CD8-positive, alpha-beta memory T cell (primary cell): ENCODE measurements around the gene ZCCHC4. TPM values are rescaled to one million over a fixed set of nuclear protein-coding genes. Genes with fewer than 3 reads are reported as not detected.
A peak's percentile ranks its signal among the peaks of the same experiment; 100 is the strongest.

ENCODE experiments used
- CTCF ChIA-PET: fragments of 350-600 bp; sonication (Branson Sonifier 250); formaldehyde crosslinking; loops from one replicate; lab custom pipeline; 2021; ENCODE audit warnings: antibody characterized with exemption; lab: Charles Lee
- POLR2A ChIA-PET: fragments of 350-600 bp; sonication (Branson Sonifier 250); formaldehyde crosslinking; loops from one replicate; lab custom pipeline; 2021; ENCODE audit warnings: antibody characterized with exemption; lab: Charles Lee
- DNase-seq, 5 donors: peaks; one replicate each; pipeline versions ENCODE4 v3.0.0 to v3.0.0-alpha.2; 2020 to 2022; ENCODE audit warnings: mixed read lengths in 1 of 5
- H3K27ac ChIP-seq: one replicate; pipeline ENCODE4 v1.7.0; 2013; ENCODE audit warnings: low read depth, mild to moderate bottlenecking, low read length, moderate library complexity
- H3K27me3 ChIP-seq: 2 replicates; pipeline ENCODE4 v1.7.0; 2013; ENCODE audit warnings: low read length, mild to moderate bottlenecking; ENCODE audit not compliant: insufficient read depth, poor library complexity, severe bottlenecking
- H3K36me3 ChIP-seq: 2 replicates; pipeline ENCODE4 v1.7.0; 2013; ENCODE audit warnings: mild to moderate bottlenecking, low read length, moderate library complexity; ENCODE audit not compliant: insufficient read depth
- H3K4me1 ChIP-seq: 2 replicates; pipeline ENCODE4 v1.7.0; 2013; ENCODE audit warnings: mild to moderate bottlenecking, low read length, moderate library complexity; ENCODE audit not compliant: insufficient read depth
- H3K4me3 ChIP-seq: 2 replicates; pipeline ENCODE4 v1.7.0; 2013; ENCODE audit warnings: mild to moderate bottlenecking, low read length
- H3K9me3 ChIP-seq: 2 replicates; pipeline ENCODE4 v1.7.0; 2013; ENCODE audit warnings: mild to moderate bottlenecking, low read length
- H3K27ac Mint-ChIP-seq, 8 donors: one replicate each; pipeline ENCODE4 v1.8.0; 2020 to 2021; ENCODE audit warnings: mixed read lengths in 8 of 8, mild to moderate bottlenecking in 6 of 8, inconsistent platforms in 3 of 8, moderate library complexity in 3 of 8
- H3K27me3 Mint-ChIP-seq, 2 donors: one replicate each; pipeline ENCODE4 v1.8.0; 2020 to 2021; ENCODE audit warnings: mixed read lengths in 2 of 2, mild to moderate bottlenecking in 1 of 2, moderate library complexity in 1 of 2
- H3K36me3 Mint-ChIP-seq, 3 donors: one replicate each; pipeline ENCODE4 v1.8.0; 2020 to 2021; ENCODE audit warnings: mixed read lengths in 3 of 3, inconsistent platforms in 1 of 3, mild to moderate bottlenecking in 1 of 3
- H3K4me1 Mint-ChIP-seq, 3 donors: one replicate each; pipeline ENCODE4 v1.8.0; 2020 to 2021; ENCODE audit warnings: mixed read lengths in 3 of 3, inconsistent platforms in 1 of 3, mild to moderate bottlenecking in 1 of 3
- H3K4me3 Mint-ChIP-seq, 7 donors: one replicate each; pipeline ENCODE4 v1.8.0; 2020 to 2021; ENCODE audit warnings: mixed read lengths in 7 of 7, mild to moderate bottlenecking in 6 of 7, moderate library complexity in 4 of 7, inconsistent platforms in 2 of 7
- H3K9me3 Mint-ChIP-seq, 5 donors: one replicate each; pipeline ENCODE4 v1.8.0; 2020 to 2022; ENCODE audit warnings: mixed read lengths in 5 of 5, mild to moderate bottlenecking in 3 of 5, moderate library complexity in 2 of 5, inconsistent platforms in 1 of 5
- polyA plus RNA-seq: library from polyadenylated mRNA; unstranded; fragments of 300-500 nt; fragmentation: Illumina TruSeq; gene quantifications from one replicate; pipeline ENCODE4 v1.2.3, GENCODE V29; 2021
- total RNA-seq, 2 experiments: library from RNA; stranded (reverse); gene quantifications; one replicate each; pipeline ENCODE4 v1.2.3, GENCODE V29; 2021

The ZCCHC4 gene
- total and polyA plus RNA-seq, 3 experiments from 2014 or later, result 11.6 to 15.0 (median 14.1) TPM

DNA sequence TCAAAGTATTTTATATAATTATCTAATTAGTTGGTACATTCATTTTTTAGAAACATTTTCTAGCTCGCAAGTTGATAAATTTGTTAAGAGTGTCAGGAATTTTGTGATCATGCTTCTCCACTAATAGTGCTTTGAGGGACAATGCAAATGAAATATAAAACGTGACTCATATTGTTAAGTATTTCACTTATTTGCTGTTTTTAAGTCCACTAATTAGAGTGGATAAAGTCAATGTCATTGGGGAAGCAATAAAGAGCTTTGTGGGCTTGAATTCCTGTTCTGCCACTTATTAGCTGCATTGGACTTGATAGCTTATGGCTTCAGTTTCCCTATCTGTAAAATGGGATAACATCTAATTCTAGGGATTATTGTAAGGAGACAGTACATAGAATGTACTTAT is 38.0 kb downstream of the ZCCHC4 start:
- CTCF ChIA-PET, result interaction anchor here (1.9 kb wide), 1 partner anchor 38 kb away, joined by 5 read pairs; the partner anchor contains the start of gene ZCCHC4
- H3K27me3 ChIP-seq, result no peaks in the 10 kb centered on the region
- Mint-ChIP-seq H3K27me3 (no peaks in the 10 kb centered on the region), H3K27ac (no peak overlapping the region), H3K36me3 (peaks cover 4 to 40% (median 11%) of the 10 kb centered on the region in 3 donors), H3K4me3 (no peak overlapping the region), H3K4me1 (no peaks in the 10 kb centered on the region), H3K9me3 (no peaks in the 10 kb centered on the region)
- no peak for DNase-seq
- no peak overlapping the region for H3K4me3 ChIP-seq
- POLR2A ChIA-PET, result no interaction called here
- H3K27ac ChIP-seq, result no peak overlapping the region
- no peaks in the 10 kb centered on the region for H3K9me3 ChIP-seq
- H3K36me3 ChIP-seq, result no peaks in the 10 kb centered on the region
- H3K4me1 ChIP-seq, result no peaks in the 10 kb centered on the region

DNA sequence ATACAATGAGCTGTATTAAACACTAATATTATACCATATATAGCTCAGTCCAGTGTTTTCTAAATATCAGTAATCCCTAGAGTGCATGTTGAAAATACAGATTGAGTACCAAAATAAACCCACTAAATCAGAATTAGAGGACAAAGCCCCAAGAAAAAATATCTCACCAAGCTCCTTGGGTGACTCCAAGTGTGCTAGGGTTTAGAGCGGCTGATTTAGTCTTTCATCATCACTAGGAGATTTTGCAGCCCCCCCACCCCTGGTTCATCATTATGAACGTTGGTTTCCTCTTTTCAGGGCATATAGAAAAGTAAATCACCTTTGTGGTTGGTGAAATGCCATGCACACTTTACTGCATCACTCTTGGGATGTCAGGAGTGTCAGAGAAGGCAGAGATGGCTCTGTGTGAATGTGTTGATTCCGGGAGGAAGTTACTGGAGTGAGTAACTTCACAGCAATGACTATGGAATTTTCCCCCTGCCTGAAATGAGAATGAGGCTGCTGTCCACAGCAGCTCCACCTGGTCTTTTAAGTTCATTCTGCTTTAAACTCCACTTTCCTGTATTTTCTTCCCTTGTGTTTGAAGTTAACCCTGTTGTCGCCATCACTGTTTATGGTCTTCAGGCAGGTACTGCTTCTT is 39.3 kb downstream of the ZCCHC4 start:
- H3K9me3 Mint-ChIP-seq, result no peaks in the 10 kb centered on the region
- no peaks in the 10 kb centered on the region for H3K27me3 ChIP-seq
- POLR2A ChIA-PET, result no interaction called here
- no peaks in the 10 kb centered on the region for H3K4me1 Mint-ChIP-seq
- H3K27ac Mint-ChIP-seq, result no peak overlapping the region
- no peaks in the 10 kb centered on the region for H3K4me1 ChIP-seq
- H3K27ac ChIP-seq, result no peak overlapping the region
- no peaks in the 10 kb centered on the region for H3K9me3 ChIP-seq
- H3K36me3 ChIP-seq, result no peaks in the 10 kb centered on the region
- CTCF ChIA-PET, result interaction anchor here (1.9 kb wide), 1 partner anchor 40 kb away, joined by 5 read pairs; the partner anchor contains the start of gene ZCCHC4
- H3K27me3 Mint-ChIP-seq, result no peaks in the 10 kb centered on the region
- peaks cover 4 to 35% (median 8%) of the 10 kb centered on the region in 3 donors for H3K36me3 Mint-ChIP-seq
- no peak overlapping the region for H3K4me3 Mint-ChIP-seq
- no peak overlapping the region for H3K4me3 ChIP-seq
- no peak for DNase-seq

DNA sequence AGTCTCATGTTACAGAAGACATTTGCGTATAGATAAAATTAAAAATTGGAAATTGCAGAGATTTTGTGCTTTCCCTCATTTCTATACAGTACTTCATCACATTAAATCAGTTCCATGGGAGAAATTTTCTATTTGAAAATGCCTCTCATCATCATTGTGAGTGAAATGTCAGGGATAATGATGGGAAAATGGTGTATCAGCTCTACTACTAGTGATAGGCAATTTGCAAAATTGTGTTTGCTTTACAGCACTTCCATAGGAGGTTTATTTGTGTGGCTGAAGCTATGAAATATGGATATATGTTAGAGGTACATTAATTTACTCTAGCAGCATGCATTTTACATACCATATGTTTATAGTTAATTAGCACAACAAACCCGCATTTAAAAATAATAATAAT is 43.5 kb downstream of the ZCCHC4 start:
- DNase-seq, result no peak
- peaks cover 4 to 27% (median 10%) of the 10 kb centered on the region in 3 donors for H3K36me3 Mint-ChIP-seq
- H3K27ac Mint-ChIP-seq, result no peak overlapping the region
- H3K4me1 ChIP-seq, result no peaks in the 10 kb centered on the region
- no peak overlapping the region for H3K4me3 ChIP-seq
- ChIA-PET POLR2A (no interaction called here), CTCF (interaction anchor here (1.0 kb wide), 1 partner anchor 44 kb away, joined by 3 read pairs; no protein-coding TSS in a partner anchor)
- no peaks in the 10 kb centered on the region for H3K36me3 ChIP-seq
- H3K27me3 ChIP-seq, result no peaks in the 10 kb centered on the region
- H3K4me3 Mint-ChIP-seq, result no peak overlapping the region
- H3K27me3 Mint-ChIP-seq, result no peaks in the 10 kb centered on the region
- H3K4me1 Mint-ChIP-seq, result no peaks in the 10 kb centered on the region
- no peaks in the 10 kb centered on the region for H3K9me3 Mint-ChIP-seq
- no peak overlapping the region for H3K27ac ChIP-seq
- no peaks in the 10 kb centered on the region for H3K9me3 ChIP-seq

DNA sequence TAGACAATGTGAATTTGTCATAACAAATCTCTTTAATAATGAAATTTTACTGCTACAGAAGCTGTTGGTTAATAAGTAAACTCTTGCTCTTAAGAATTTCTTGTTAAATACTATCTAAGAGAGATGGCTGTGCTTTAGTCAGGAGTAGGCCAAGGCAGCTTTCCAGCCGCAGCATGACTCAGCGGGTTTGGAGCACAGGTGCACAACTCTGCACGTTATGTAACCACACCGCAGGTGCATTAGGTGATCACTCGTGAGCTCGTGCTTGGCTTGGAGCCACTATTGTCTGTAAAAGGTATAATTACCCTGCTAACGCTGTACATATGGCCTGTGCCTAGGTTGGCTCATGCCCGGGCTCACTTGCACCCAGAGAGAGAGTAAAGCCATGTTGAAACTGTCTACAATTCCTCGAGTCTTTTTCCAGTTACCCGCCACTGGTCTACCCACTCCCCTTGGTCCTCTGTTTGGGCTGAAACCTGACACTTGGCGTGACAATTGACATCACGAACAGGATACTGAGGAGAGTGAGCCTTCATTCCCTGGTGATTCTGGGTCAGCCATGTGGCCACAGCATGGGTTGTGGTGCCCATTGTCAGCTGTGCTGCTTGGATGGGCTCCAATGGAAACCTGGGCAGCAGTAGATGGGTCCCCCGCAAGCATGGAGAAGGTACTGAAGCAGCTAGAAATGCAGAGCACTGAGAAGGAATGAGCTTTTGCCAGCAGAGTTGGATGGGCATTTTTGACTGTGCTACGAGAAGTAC is 46.1 kb downstream of the ZCCHC4 start:
- H3K4me3 ChIP-seq, result no peak overlapping the region
- peaks cover 0 to 25% (median 9%) of the 10 kb centered on the region in 3 donors for H3K36me3 Mint-ChIP-seq
- no peaks in the 10 kb centered on the region for H3K9me3 ChIP-seq
- no peaks in the 10 kb centered on the region for H3K4me1 ChIP-seq
- ChIA-PET CTCF (interaction anchor here (1.0 to 1.8 kb wide), 3 partner anchors 9 to 46 kb away, joined by 3 to 5 read pairs (median 3); partner anchors contain the start of gene ZCCHC4), POLR2A (no interaction called here)
- H3K27me3 Mint-ChIP-seq, result no peaks in the 10 kb centered on the region
- no peak overlapping the region for H3K27ac ChIP-seq
- no peak for DNase-seq
- H3K27me3 ChIP-seq, result no peaks in the 10 kb centered on the region
- no peaks in the 10 kb centered on the region for H3K4me1 Mint-ChIP-seq
- no peaks in the 10 kb centered on the region for H3K36me3 ChIP-seq
- no peak overlapping the region for H3K4me3 Mint-ChIP-seq
- H3K9me3 Mint-ChIP-seq, result no peaks in the 10 kb centered on the region
- H3K27ac Mint-ChIP-seq, result peak overlapping the region in 1 of 8 donors; percentile 7

DNA sequence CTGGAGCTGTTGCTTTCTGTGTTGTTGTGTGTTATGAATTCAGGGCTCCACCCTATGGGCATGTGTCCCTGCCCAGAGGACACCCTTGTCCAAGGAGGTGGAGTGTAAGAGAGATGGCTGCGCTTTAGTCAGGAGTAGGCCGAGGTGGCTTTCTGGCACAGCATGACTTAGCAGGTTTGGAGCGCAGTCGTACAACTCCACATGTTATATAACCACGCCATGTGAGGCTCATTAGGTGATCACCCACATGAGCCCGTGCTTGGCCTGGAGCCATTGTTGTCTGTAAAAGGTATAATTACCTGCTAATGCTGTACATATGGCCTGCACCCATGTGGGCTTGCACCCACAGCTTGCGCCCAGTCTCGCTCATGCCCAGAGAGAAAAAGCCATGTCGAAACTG is 48.7 kb downstream of the ZCCHC4 start:
- POLR2A ChIA-PET, result no interaction called here
- Mint-ChIP-seq H3K9me3 (no peaks in the 10 kb centered on the region), H3K27me3 (no peaks in the 10 kb centered on the region), H3K4me1 (no peaks in the 10 kb centered on the region), H3K36me3 (peaks cover 0 to 33% (median 7%) of the 10 kb centered on the region in 3 donors), H3K4me3 (no peak overlapping the region), H3K27ac (peak overlapping the region in 1 of 8 donors; percentile 90)
- DNase-seq, result no peak
- CTCF ChIA-PET, result no interaction called here
- no peak overlapping the region for H3K4me3 ChIP-seq
- no peak overlapping the region for H3K27ac ChIP-seq
- no peaks in the 10 kb centered on the region for H3K9me3 ChIP-seq
- no peaks in the 10 kb centered on the region for H3K4me1 ChIP-seq
- no peaks in the 10 kb centered on the region for H3K36me3 ChIP-seq
- H3K27me3 ChIP-seq, result no peaks in the 10 kb centered on the region

DNA sequence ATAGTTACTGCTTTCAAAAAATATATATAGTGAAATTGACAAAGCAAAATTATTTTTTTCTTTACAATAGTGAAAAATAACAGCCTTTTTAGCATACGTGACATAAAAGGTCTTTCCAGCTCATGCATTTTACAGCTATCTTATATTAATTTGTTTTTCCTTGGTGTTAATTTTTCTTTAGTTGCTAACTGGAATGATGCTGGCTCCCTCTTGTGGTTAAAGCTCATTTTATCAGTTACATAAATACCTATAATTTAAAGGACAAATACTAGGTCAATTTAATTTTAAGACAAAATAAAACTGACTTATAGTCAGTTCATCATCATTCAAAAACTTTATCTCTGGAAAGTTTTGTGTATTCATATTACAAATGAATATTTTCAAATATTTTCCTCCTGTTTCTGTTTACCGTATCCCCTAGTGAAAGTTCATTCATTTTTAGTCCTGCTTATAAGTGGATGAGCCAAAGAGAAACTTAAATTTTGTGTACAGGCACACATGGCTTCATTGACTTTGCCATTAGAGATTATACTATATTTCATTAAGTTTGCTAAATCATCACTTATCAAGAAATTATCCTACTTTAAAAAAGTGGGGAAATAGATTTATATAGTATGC is 54.5 kb downstream of the ZCCHC4 start:
- Histone ChIP-seq H3K27ac (no peak overlapping the region), H3K4me1 (no peaks in the 10 kb centered on the region), H3K36me3 (no peaks in the 10 kb centered on the region), H3K4me3 (no peak overlapping the region), H3K27me3 (no peaks in the 10 kb centered on the region), H3K9me3 (no peaks in the 10 kb centered on the region)
- Mint-ChIP-seq H3K9me3 (no peaks in the 10 kb centered on the region), H3K36me3 (peaks cover 0 to 30% (median 6%) of the 10 kb centered on the region in 3 donors), H3K27me3 (no peaks in the 10 kb centered on the region), H3K4me3 (no peak overlapping the region), H3K27ac (no peak overlapping the region), H3K4me1 (no peaks in the 10 kb centered on the region)
- ChIA-PET CTCF (interaction anchor here (1.3 to 4.2 kb wide), 8 partner anchors 8 to 389 kb away, joined by 4 to 29 read pairs (median 6); partner anchors contain the start of gene ZCCHC4), POLR2A (interaction anchor here (1.0 kb wide), 1 partner anchor 55 kb away, joined by 3 read pairs; no protein-coding TSS in a partner anchor)
- DNase-seq, result no peak

DNA sequence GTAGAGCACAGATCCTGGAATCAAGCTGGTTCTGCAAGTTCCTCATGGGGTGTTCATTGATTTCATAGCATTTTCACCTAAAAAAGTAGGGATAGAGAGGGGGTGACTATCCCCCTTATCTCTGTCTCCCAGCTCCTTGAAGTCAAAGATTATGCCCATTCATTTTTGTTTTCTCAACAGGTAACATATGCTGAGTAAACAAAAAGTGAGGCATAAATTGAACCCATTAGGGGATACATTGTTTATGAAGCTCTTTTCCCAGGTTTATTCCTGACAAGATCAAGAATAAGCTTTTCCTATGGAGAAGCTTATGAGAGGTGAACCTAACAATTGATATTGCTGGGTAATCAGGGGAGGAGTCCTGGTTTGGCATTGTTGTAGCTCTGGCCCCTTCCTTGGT is 55.3 kb downstream of the ZCCHC4 start:
- POLR2A ChIA-PET, result no interaction called here
- Histone ChIP-seq H3K27me3 (no peaks in the 10 kb centered on the region), H3K9me3 (no peaks in the 10 kb centered on the region), H3K27ac (no peak overlapping the region), H3K36me3 (no peaks in the 10 kb centered on the region), H3K4me3 (no peak overlapping the region), H3K4me1 (no peaks in the 10 kb centered on the region)
- DNase-seq, result no peak
- Mint-ChIP-seq H3K27ac (no peak overlapping the region), H3K9me3 (no peaks in the 10 kb centered on the region), H3K36me3 (peaks cover 0 to 30% (median 6%) of the 10 kb centered on the region in 3 donors), H3K27me3 (no peaks in the 10 kb centered on the region), H3K4me1 (no peaks in the 10 kb centered on the region), H3K4me3 (no peak overlapping the region)
- CTCF ChIA-PET, result interaction anchor here (1.3 to 4.2 kb wide), 8 partner anchors 9 to 390 kb away, joined by 4 to 29 read pairs (median 6); partner anchors contain the start of gene ZCCHC4
